ENCODE measurements around the gene FFAR1. TPM values are rescaled to one million over a fixed set of nuclear protein-coding genes. Genes with fewer than 3 reads are reported as not detected.
A peak's percentile ranks its signal among the peaks of the same experiment; 100 is the strongest.

Gene FFAR1
- polyA plus RNA-seq, 1 of the 3 experiments (the other 2 are of a cell fraction), result not detected

DNA sequence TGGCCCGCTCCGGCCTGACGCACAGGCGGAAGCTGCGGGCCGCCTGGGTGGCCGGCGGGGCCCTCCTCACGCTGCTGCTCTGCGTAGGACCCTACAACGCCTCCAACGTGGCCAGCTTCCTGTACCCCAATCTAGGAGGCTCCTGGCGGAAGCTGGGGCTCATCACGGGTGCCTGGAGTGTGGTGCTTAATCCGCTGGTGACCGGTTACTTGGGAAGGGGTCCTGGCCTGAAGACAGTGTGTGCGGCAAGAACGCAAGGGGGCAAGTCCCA, 4.4 kb downstream of the FFAR1 start:
- no peak overlapping the region for H3K4me2 ChIP-seq
- DNase-seq, result no peak
- no peak overlapping the region for H3K9ac ChIP-seq
- H3K79me2 ChIP-seq (ENCODE audit: insufficient read depth), result no peaks in the 10 kb centered on the region
- H3K4me3 ChIP-seq (ENCODE audit: low read depth in 2 of 2, low read length in 1 of 2), result no peak overlapping the region
- H3F3A ChIP-seq (replicated peaks; ENCODE audit: insufficient read depth), result no peaks in the 10 kb centered on the region
- H4K20me1 ChIP-seq (ENCODE audit: insufficient read depth), result no peaks in the 10 kb centered on the region
- no peaks in the 10 kb centered on the region for H3K9me2 ChIP-seq
- no peaks in the 10 kb centered on the region for H3K9me3 ChIP-seq
- H3K4me1 ChIP-seq (ENCODE audit: control insufficient read depth in 1 of 2, insufficient read depth in 2 of 2, low read depth in 1 of 2, low read length in 1 of 2), result no peaks in the 10 kb centered on the region
- peak overlapping the region; percentile 9; the same call in 1 of the 2 replicates for H2AFZ ChIP-seq (ENCODE audit: low read depth)
- ChIA-PET CTCF (interaction anchor here (0.7 to 7.2 kb wide), 35 partner anchors 7 to 266 kb away, joined by 3 to 111 read pairs (median 4); no protein-coding TSS in a partner anchor), POLR2A (no interaction called here)
- WGBS (ENCODE audit: low lambda C conversion rate), result 34% methylated on average over 18 of the region's 18 CpGs
- H3K36me3 ChIP-seq (replicated peaks in 1 of 2; ENCODE audit: control insufficient read depth in 1 of 2, insufficient read depth in 2 of 2, low read length in 1 of 2), result no peaks in the 10 kb centered on the region
- H3K27me3 ChIP-seq (ENCODE audit: insufficient read depth), result peaks cover 80% of the 10 kb centered on the region
- TF ChIP-seq JUND (IDR thresholded peaks at IDR 0.05) (no peak), RCOR1 (IDR thresholded peaks at IDR 0.05; ENCODE audit: low read length) (no peak), TAF1 (IDR thresholded peaks at IDR 0.05; ENCODE audit: borderline replicate concordance, low read depth, low read length) (no peak), RAD21 (IDR thresholded peaks at IDR 0.05; ENCODE audit: low read length) (no peak), NRF1 (IDR thresholded peaks at IDR 0.05; ENCODE audit: low read depth, low read length) (no peak), TEAD4 (IDR thresholded peaks at IDR 0.05; ENCODE audit: borderline replicate concordance, insufficient read depth) (no peak), YY1 (IDR thresholded peaks at IDR 0.05; ENCODE audit: low read depth) (no peak), NFIC (IDR thresholded peaks at IDR 0.05; ENCODE audit: borderline replicate concordance) (no peak), CHD2 (IDR thresholded peaks at IDR 0.05; ENCODE audit: low read length, partially characterized antibody) (no peak), FOXJ3 (CRISPR knock-in tag; IDR thresholded peaks at IDR 0.05) (no peak), SIN3A (IDR thresholded peaks at IDR 0.05; ENCODE audit: borderline replicate concordance, low read depth, low read length) (no peak)
- TF ChIP-seq, protein P1, sequence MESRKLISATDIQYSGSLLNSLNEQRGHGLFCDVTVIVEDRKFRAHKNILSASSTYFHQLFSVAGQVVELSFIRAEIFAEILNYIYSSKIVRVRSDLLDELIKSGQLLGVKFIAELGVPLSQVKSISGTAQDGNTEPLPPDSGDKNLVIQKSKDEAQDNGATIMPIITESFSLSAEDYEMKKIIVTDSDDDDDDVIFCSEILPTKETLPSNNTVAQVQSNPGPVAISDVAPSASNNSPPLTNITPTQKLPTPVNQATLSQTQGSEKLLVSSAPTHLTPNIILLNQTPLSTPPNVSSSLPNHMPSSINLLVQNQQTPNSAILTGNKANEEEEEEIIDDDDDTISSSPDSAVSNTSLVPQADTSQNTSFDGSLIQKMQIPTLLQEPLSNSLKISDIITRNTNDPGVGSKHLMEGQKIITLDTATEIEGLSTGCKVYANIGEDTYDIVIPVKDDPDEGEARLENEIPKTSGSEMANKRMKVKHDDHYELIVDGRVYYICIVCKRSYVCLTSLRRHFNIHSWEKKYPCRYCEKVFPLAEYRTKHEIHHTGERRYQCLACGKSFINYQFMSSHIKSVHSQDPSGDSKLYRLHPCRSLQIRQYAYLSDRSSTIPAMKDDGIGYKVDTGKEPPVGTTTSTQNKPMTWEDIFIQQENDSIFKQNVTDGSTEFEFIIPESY (IDR thresholded peaks at IDR 0.05; ENCODE audit: borderline replicate concordance, low read depth), result no peak
- TF ChIP-seq, protein P2, sequence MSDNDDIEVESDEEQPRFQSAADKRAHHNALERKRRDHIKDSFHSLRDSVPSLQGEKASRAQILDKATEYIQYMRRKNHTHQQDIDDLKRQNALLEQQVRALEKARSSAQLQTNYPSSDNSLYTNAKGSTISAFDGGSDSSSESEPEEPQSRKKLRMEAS (IDR thresholded peaks at IDR 0.05; ENCODE audit: low read depth), result no peak
- TF ChIP-seq, protein P3, sequence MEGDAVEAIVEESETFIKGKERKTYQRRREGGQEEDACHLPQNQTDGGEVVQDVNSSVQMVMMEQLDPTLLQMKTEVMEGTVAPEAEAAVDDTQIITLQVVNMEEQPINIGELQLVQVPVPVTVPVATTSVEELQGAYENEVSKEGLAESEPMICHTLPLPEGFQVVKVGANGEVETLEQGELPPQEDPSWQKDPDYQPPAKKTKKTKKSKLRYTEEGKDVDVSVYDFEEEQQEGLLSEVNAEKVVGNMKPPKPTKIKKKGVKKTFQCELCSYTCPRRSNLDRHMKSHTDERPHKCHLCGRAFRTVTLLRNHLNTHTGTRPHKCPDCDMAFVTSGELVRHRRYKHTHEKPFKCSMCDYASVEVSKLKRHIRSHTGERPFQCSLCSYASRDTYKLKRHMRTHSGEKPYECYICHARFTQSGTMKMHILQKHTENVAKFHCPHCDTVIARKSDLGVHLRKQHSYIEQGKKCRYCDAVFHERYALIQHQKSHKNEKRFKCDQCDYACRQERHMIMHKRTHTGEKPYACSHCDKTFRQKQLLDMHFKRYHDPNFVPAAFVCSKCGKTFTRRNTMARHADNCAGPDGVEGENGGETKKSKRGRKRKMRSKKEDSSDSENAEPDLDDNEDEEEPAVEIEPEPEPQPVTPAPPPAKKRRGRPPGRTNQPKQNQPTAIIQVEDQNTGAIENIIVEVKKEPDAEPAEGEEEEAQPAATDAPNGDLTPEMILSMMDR (IDR thresholded peaks at IDR 0.05), result no peak
- TF ChIP-seq, protein P4, sequence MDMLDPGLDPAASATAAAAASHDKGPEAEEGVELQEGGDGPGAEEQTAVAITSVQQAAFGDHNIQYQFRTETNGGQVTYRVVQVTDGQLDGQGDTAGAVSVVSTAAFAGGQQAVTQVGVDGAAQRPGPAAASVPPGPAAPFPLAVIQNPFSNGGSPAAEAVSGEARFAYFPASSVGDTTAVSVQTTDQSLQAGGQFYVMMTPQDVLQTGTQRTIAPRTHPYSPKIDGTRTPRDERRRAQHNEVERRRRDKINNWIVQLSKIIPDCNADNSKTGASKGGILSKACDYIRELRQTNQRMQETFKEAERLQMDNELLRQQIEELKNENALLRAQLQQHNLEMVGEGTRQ (IDR thresholded peaks at IDR 0.05; ENCODE audit: borderline replicate concordance, low read depth, low read length), result no peak
- no peak overlapping the region for H3K27ac ChIP-seq (ENCODE audit: low read depth in 2 of 2, low read length in 1 of 2)

All from SK-N-SH (cell line).